GM12874 (cell line): ENCODE measurements around the gene NDUFB11.

ENCODE experiments used
- CTCF ChIP-seq: IDR thresholded peaks from 2 replicates; pipeline ENCODE4 v1.5.1; 2011; ENCODE audit warnings: low read depth, mild to moderate bottlenecking, control low read depth, low read length, moderate library complexity; ENCODE audit not compliant: insufficient read depth

The NDUFB11 gene

GRCh38 chrX:47156611-47157520 lies 12.4 kb upstream of the NDUFB11 start:
- TF ChIP-seq CTCF, result no peak

GRCh38 chrX:47151435-47151834 lies 6.9 kb upstream of the NDUFB11 start:
- no peak for TF ChIP-seq CTCF

GRCh38 chrX:47148946-47149345 lies 4.4 kb upstream of the NDUFB11 start:
- TF ChIP-seq CTCF, result no peak

GRCh38 chrX:47146936-47147859 lies 2.7 kb upstream of the NDUFB11 start:
- no peak for TF ChIP-seq CTCF

- TF ChIP-seq CTCF, result no peak
Observed at GRCh38 chrX:47146121-47146935, 1.8 kb upstream of the NDUFB11 start.

GRCh38 chrX:47145395-47146120 lies 1.1 kb upstream of the NDUFB11 start:
- TF ChIP-seq CTCF, result no peak
